ENCODE results near the gene LTF. TPM values are rescaled to one million over a fixed set of nuclear protein-coding genes. Genes with fewer than 3 reads are reported as not detected.

LTF gene
- total and polyA plus RNA-seq, 9 of the 15 experiments (the other 6 are each of a cell fraction or from before 2014, with no cell fraction given), result 0.07 TPM; not detected in 8

DNA sequence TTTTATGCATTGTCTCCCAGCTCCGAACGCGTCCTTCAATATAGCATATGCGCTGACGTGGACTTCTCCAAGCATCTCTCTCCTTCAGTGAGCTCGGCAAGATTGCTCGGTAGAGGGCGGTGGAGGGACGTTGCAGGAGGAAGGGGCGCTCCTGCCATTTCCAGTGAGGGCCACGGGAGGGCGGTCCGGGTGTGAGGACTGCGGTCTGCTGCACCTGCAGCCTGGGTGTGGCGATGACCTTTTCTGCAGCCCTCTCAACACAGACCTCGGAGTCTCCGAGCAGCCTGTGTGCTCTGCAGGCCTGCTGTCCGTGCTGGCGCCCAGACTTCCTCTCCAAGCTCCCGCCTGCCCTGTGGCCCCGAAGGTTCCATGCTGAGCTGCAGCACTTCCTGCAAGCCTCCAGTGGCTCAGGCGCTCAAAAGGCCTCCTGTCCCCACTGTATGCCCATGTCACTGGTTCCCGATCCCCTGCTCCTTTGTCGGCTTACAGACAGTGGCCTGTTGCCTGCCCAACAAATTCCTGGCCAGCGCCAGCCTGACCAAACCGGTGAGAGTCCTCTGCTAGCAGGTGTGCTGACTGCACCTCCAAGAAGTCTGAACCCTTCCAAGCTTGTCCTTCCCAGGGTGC is 24.1 kb upstream of the LTF start (continued):
- TF ChIP-seq NEUROD1 (IDR thresholded peaks at IDR 0.05; ENCODE audit: borderline replicate concordance, low read depth, low read length, partially characterized antibody) (peak; percentile 66), ZNF780A (CRISPR knock-in tag; IDR thresholded peaks at IDR 0.05) (no peak), PHTF2 (CRISPR knock-in tag; IDR thresholded peaks at IDR 0.05) (no peak), ZNF121 (CRISPR knock-in tag; conservative IDR thresholded peaks at IDR 0.05) (no peak), MEF2A (IDR thresholded peaks at IDR 0.05; ENCODE audit: control insufficient read depth, low read depth, low read length) (no peak), DNMT1 (IDR thresholded peaks at IDR 0.05) (no peak), CTBP1 (IDR thresholded peaks at IDR 0.05; ENCODE audit: borderline replicate concordance) (peak; percentile 99), ZC3H8 (IDR thresholded peaks at IDR 0.05) (no peak), SIX5 (IDR thresholded peaks at IDR 0.05; ENCODE audit: borderline replicate concordance in 1 of 2, insufficient read depth in 1 of 2, low read depth in 1 of 2, low read length in 2 of 2) (no peak), ATF1 (CRISPR knock-in tag; IDR thresholded peaks at IDR 0.05) (no peak), ATF1 (tag; IDR thresholded peaks at IDR 0.05) (peak; percentile 77), ZNF146 (CRISPR knock-in tag; IDR thresholded peaks at IDR 0.05; ENCODE audit: unreplicated experiment) (no peak), HMBOX1 (IDR thresholded peaks at IDR 0.05) (peak; percentile 38; the same call in 1 of the 2 replicates), DDX20 (tag; IDR thresholded peaks at IDR 0.05; ENCODE audit: low read depth) (no peak), EP400 (IDR thresholded peaks at IDR 0.05) (peak; percentile 60), GABPA (tag; conservative IDR thresholded peaks at IDR 0.05; ENCODE audit: low read depth) (no peak), REST (IDR thresholded peaks at IDR 0.05; ENCODE audit: borderline replicate concordance) (peak; percentile 99), REST (CRISPR knock-in tag; IDR thresholded peaks at IDR 0.05; ENCODE audit: low read depth) (0 out of 2 replicates have a peak, but pooled peaks have one; percentile 49), EP300 (IDR thresholded peaks at IDR 0.05; ENCODE audit: low read length) (peak; percentile 56; the same call in 1 of the 2 replicates), TRIM24 (IDR thresholded peaks at IDR 0.05) (no peak)
- TF ChIP-seq, protein P1, sequence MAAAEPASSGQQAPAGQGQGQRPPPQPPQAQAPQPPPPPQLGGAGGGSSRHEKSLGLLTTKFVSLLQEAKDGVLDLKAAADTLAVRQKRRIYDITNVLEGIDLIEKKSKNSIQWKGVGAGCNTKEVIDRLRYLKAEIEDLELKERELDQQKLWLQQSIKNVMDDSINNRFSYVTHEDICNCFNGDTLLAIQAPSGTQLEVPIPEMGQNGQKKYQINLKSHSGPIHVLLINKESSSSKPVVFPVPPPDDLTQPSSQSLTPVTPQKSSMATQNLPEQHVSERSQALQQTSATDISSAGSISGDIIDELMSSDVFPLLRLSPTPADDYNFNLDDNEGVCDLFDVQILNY (CRISPR knock-in tag; IDR thresholded peaks at IDR 0.05), result peak; percentile 26; the same call in 1 of the 2 replicates

Data from K562 (cell line).